HepG2 (cell line): Measurements from ENCODE around the gene ATE1. TPM values are rescaled to one million over a fixed set of nuclear protein-coding genes. Genes with fewer than 3 reads are reported as not detected.

Source experiments
- GRHL1 ChIP-seq: sonication (generic); formaldehyde crosslinking; conservative IDR thresholded peaks from 2 replicates; pipeline ENCODE4 v1.8.0; 2022; ENCODE audit warnings: missing genetic modification reagents
- KDM2A ChIP-seq: sonication (generic); formaldehyde crosslinking; IDR thresholded peaks from 2 replicates; pipeline ENCODE4 v1.4.0; 2020; ENCODE audit warnings: low read depth, missing genetic modification reagents, borderline replicate concordance
- MED1 ChIP-seq: sonication (generic); formaldehyde crosslinking; IDR thresholded peaks from 2 replicates; pipeline ENCODE4 v1.4.0; 2020; ENCODE audit warnings: missing genetic modification reagents
- NFAT5 ChIP-seq: sonication (generic); formaldehyde crosslinking; IDR thresholded peaks from 2 replicates; pipeline ENCODE4 v1.4.0; 2020; ENCODE audit warnings: missing genetic modification reagents
- NONO ChIP-seq, 2 experiments: fragments of 450-650 bp in 1 of 2; sonication (generic) in 1 of 2; formaldehyde crosslinking in 1 of 2; IDR thresholded peaks in 1 of 2; conservative IDR thresholded peaks in 1 of 2; 2 replicates each; pipeline versions ENCODE4 v1.6.1 to v1.8.0; 2017 to 2022; ENCODE audit warnings: mild to moderate bottlenecking in 1 of 2, missing genetic modification reagents in 1 of 2, moderate library complexity in 1 of 2
- NRL ChIP-seq: sonication (generic); formaldehyde crosslinking; IDR thresholded peaks from 2 replicates; pipeline ENCODE4 v1.5.0; 2020; ENCODE audit warnings: missing genetic modification reagents, mild to moderate bottlenecking, moderate library complexity, borderline replicate concordance
- PRDM15 ChIP-seq: sonication (generic); formaldehyde crosslinking; IDR thresholded peaks from 2 replicates; pipeline ENCODE4 v1.4.0; 2020; ENCODE audit warnings: missing genetic modification reagents
- SATB2 ChIP-seq: sonication (generic); formaldehyde crosslinking; IDR thresholded peaks from 2 replicates; pipeline ENCODE4 v1.5.0; 2020; ENCODE audit warnings: missing genetic modification reagents
- ZBTB8A ChIP-seq: sonication (generic); formaldehyde crosslinking; IDR thresholded peaks from 2 replicates; pipeline ENCODE4 v1.4.0; 2020; ENCODE audit warnings: mild to moderate bottlenecking, low read depth, missing genetic modification reagents, borderline replicate concordance
- ZNF414 ChIP-seq: sonication (generic); formaldehyde crosslinking; IDR thresholded peaks from 2 replicates; pipeline ENCODE4 v1.5.0; 2020; ENCODE audit warnings: missing genetic modification reagents
- ZSCAN20 ChIP-seq: sonication (generic); formaldehyde crosslinking; IDR thresholded peaks from 2 replicates; pipeline ENCODE4 v1.4.0; 2020; ENCODE audit warnings: missing genetic modification reagents, mild to moderate bottlenecking, borderline replicate concordance
- polyA plus RNA-seq, 8 experiments: library from polyadenylated mRNA; depleted of rRNA in 3 of 8; stranded (reverse) in 7 of 8; unstranded in 1 of 8; fragments of >200 nt; fragmentation: Illumina TruSeq in 4 of 8; extraction: Trizol in 4 of 8; gene quantifications; 2 replicates each; pipeline versions ENCODE4 v1.2.1 to v1.2.3, GENCODE V29; 2011 to 2016; ENCODE audit warnings: low read depth in 4 of 8, missing spikeins in 1 of 8, mixed read lengths in 1 of 8; ENCODE audit not compliant: insufficient read depth in 1 of 8
- total RNA-seq, 5 experiments: library from RNA; depleted of rRNA; stranded (reverse); fragments of >200 nt; fragmentation: Illumina TruSeq; extraction: Trizol; gene quantifications; 2 replicates each; pipeline ENCODE4 v1.2.3, GENCODE V29; 2016; ENCODE audit warnings: low read depth in 1 of 5
- TF ChIP-seq, protein P1 (sequence below): sonication (generic); formaldehyde crosslinking; IDR thresholded peaks from 2 replicates; pipeline ENCODE4 v1.4.0; 2020; ENCODE audit warnings: low read depth, mild to moderate bottlenecking, missing genetic modification reagents

ATE1 gene
- total and polyA plus RNA-seq, 2 of the 13 experiments (the other 11 are each of a cell fraction or from before 2014, with no cell fraction given): 17.5 to 42.2 TPM

DNA sequence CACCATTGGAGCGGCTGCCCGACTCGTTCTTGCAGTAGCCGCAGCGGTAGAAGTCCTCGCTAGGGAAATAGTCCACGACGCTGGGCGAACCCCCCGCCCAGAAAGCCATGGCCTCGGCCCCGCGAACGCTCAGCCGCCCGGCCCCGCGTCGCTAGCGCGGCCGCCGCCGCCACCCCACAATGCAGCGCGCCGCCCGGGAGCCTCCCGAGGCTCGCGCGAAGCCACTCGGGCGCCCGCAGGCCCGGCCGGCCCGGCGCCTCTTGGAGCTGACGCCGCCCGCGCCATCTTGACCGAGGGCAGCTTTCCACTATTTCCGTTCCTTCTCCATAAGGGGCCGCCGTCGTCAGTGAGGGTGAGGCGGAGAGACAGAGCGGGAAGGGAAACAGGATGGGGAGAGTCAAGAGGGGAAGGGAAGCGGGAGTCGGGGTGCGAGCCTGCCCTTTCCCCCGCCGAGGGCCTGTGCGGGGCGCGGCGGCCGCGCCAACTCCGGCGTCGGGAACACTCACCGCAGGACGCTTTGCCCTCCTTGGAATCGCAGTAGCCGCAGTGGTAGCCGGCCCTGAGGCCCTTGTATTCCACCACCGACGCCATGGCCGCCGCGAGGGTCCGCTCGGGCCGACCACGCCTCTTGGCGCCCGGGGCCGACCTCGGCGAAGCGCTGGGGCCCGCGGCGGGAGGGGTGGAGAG lies at the start of gene ATE1 (continued):
- TF ChIP-seq GRHL1: no peak
- TF ChIP-seq SATB2 (CRISPR knock-in tag): no peak
- no peak for TF ChIP-seq ZSCAN20
- TF ChIP-seq NRL (CRISPR knock-in tag): no peak
- TF ChIP-seq ZNF414: no peak; the same call in 1 of the 2 replicates
- TF ChIP-seq NFAT5 (CRISPR knock-in tag): peak; percentile 50; the same call in 1 of the 2 replicates
- TF ChIP-seq, protein P1, sequence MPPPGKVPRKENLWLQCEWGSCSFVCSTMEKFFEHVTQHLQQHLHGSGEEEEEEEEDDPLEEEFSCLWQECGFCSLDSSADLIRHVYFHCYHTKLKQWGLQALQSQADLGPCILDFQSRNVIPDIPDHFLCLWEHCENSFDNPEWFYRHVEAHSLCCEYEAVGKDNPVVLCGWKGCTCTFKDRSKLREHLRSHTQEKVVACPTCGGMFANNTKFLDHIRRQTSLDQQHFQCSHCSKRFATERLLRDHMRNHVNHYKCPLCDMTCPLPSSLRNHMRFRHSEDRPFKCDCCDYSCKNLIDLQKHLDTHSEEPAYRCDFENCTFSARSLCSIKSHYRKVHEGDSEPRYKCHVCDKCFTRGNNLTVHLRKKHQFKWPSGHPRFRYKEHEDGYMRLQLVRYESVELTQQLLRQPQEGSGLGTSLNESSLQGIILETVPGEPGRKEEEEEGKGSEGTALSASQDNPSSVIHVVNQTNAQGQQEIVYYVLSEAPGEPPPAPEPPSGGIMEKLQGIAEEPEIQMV (CRISPR knock-in tag): peak; percentile 61; the same call in 1 of the 2 replicates
- TF ChIP-seq NONO (IDR thresholded peaks at IDR 0.05): no peak
- peak; percentile 77 for TF ChIP-seq NONO (CRISPR knock-in tag; conservative IDR thresholded peaks at IDR 0.05)
- TF ChIP-seq MED1 (CRISPR knock-in tag): peak; percentile 32
- TF ChIP-seq KDM2A (CRISPR knock-in tag): peak; percentile 51; the same call in 1 of the 2 replicates
- no peak for TF ChIP-seq ZBTB8A (CRISPR knock-in tag)
- TF ChIP-seq PRDM15 (CRISPR knock-in tag): peak; percentile 37; the same call in 1 of the 2 replicates
